Measurements from ENCODE around the gene TBCD. TPM values are rescaled to one million over a fixed set of nuclear protein-coding genes. Genes with fewer than 3 reads are reported as not detected.
A peak's percentile ranks its signal among the peaks of the same experiment; 100 is the strongest.

TBCD gene
- total RNA-seq, 1 donor from 2014 or later, result 104 TPM

GRCh38 chr17:82892899-82893565, 141.2 kb downstream of the TBCD start:
- no peak for DNase-seq (ENCODE audit: extremely low spot score, unreplicated experiment)
- TF ChIP-seq CTCF (conservative IDR thresholded peaks at IDR 0.05), result no peak
- Mint-ChIP-seq H3K36me3 (peaks cover 15% of the 10 kb centered on the region), H3K4me1 (ENCODE audit: unreplicated experiment) (peaks cover 41% of the 10 kb centered on the region), H3K4me3 (no peak overlapping the region), H3K27me3 (no peaks in the 10 kb centered on the region), H3K9me3 (no peaks in the 10 kb centered on the region), H3K27ac (peak overlapping the region; percentile 27)

GRCh38 chr17:82893779-82894178, 141.9 kb downstream of the TBCD start:
- DNase-seq (ENCODE audit: extremely low spot score, unreplicated experiment), result no peak
- Mint-ChIP-seq H3K4me1 (ENCODE audit: unreplicated experiment) (peaks cover 40% of the 10 kb centered on the region), H3K27ac (peak overlapping the region; percentile 27), H3K27me3 (no peaks in the 10 kb centered on the region), H3K9me3 (no peaks in the 10 kb centered on the region), H3K36me3 (peaks cover 19% of the 10 kb centered on the region), H3K4me3 (peak overlapping the region; percentile 2)
- no peak for TF ChIP-seq CTCF (conservative IDR thresholded peaks at IDR 0.05)

- no peak for TF ChIP-seq CTCF (conservative IDR thresholded peaks at IDR 0.05)
- DNase-seq (ENCODE audit: extremely low spot score, unreplicated experiment), result no peak
- peaks cover 19% of the 10 kb centered on the region for H3K36me3 Mint-ChIP-seq
- H3K27ac Mint-ChIP-seq, result peak overlapping the region; percentile 27
- H3K4me1 Mint-ChIP-seq (ENCODE audit: unreplicated experiment), result peaks cover 37% of the 10 kb centered on the region
- H3K27me3 Mint-ChIP-seq, result no peaks in the 10 kb centered on the region
- H3K4me3 Mint-ChIP-seq, result no peak overlapping the region
- H3K9me3 Mint-ChIP-seq, result no peaks in the 10 kb centered on the region
These were observed 142.5 kb downstream of the TBCD start for GRCh38 chr17:82894389-82894788.

GRCh38 chr17:82895087-82895486, 143.2 kb downstream of the TBCD start:
- Mint-ChIP-seq H3K9me3 (no peaks in the 10 kb centered on the region), H3K36me3 (peaks cover 16% of the 10 kb centered on the region), H3K27me3 (no peaks in the 10 kb centered on the region), H3K27ac (no peak overlapping the region), H3K4me3 (no peak overlapping the region), H3K4me1 (ENCODE audit: unreplicated experiment) (peaks cover 32% of the 10 kb centered on the region)
- no peak for TF ChIP-seq CTCF (conservative IDR thresholded peaks at IDR 0.05)
- no peak for DNase-seq (ENCODE audit: extremely low spot score, unreplicated experiment)

- H3K4me3 Mint-ChIP-seq, result no peak overlapping the region
- H3K36me3 Mint-ChIP-seq, result peaks cover 22% of the 10 kb centered on the region
- H3K27ac Mint-ChIP-seq, result no peak overlapping the region
- H3K4me1 Mint-ChIP-seq (ENCODE audit: unreplicated experiment), result peaks cover 27% of the 10 kb centered on the region
- no peaks in the 10 kb centered on the region for H3K9me3 Mint-ChIP-seq
- no peak for DNase-seq (ENCODE audit: extremely low spot score, unreplicated experiment)
- TF ChIP-seq CTCF (conservative IDR thresholded peaks at IDR 0.05), result no peak
- H3K27me3 Mint-ChIP-seq, result no peaks in the 10 kb centered on the region
These were observed 144.5 kb downstream of the TBCD start for GRCh38 chr17:82896071-82897000.

Measured in type B pancreatic cell (in vitro differentiated cells).